Head of caudate nucleus (tissue), 42 donors: ENCODE data around the gene MAP3K3.

Source experiments
- DNase-seq, 42 donors: peaks; one replicate each; pipeline versions ENCODE4 v3.0.0 to v3.0.0-alpha.2; 2020 to 2021; ENCODE audit warnings: mixed read lengths in 7 of 42
- intact Hi-C: fragments of 100-400 bp; cut with DNase I; formaldehyde crosslinking; loops from one replicate; pipeline ENCODE4 v1.15.0; 2022

MAP3K3 gene

GRCh38 chr17:63645775-63646487, 23.7 kb downstream of the MAP3K3 start:
- no peak for DNase-seq

GRCh38 chr17:63646488-63646806, 24.2 kb downstream of the MAP3K3 start:
- intact Hi-C loops, result no loop called here
- no peak for DNase-seq

More at GRCh38 chr17:63645775-63646487, 23.7 kb downstream of the MAP3K3 start:
- intact Hi-C loops, result no loop called here

- intact Hi-C loops, result no loop called here
- DNase-seq, result no peak
Measured at GRCh38 chr17:63647065-63647725, 25.0 kb downstream of the MAP3K3 start.

- no peak for DNase-seq
- intact Hi-C loops, result no loop called here
Measured at GRCh38 chr17:63647936-63648335, 25.7 kb downstream of the MAP3K3 start.

- DNase-seq, result peak in 12 of 42 donors; percentile 9 to 53 (median 20)
- intact Hi-C loops, result no loop called here
Measured at GRCh38 chr17:63649813-63650212, 27.6 kb downstream of the MAP3K3 start.

- no peak for DNase-seq
- intact Hi-C loops, result no loop called here
Measured at GRCh38 chr17:63652106-63652505, 29.9 kb downstream of the MAP3K3 start.

- intact Hi-C loops, result no loop called here
- DNase-seq, result no peak
Measured at GRCh38 chr17:63653050-63653449, 30.8 kb downstream of the MAP3K3 start.

GRCh38 chr17:63657786-63658185, 35.6 kb downstream of the MAP3K3 start:
- no peak for DNase-seq
- intact Hi-C loops, result no loop called here

- intact Hi-C loops, result no loop called here
Measured at GRCh38 chr17:63658366-63658765, 36.1 kb downstream of the MAP3K3 start.

GRCh38 chr17:63659850-63660249, 37.6 kb downstream of the MAP3K3 start:
- DNase-seq, result no peak

More at GRCh38 chr17:63658366-63658765, 36.1 kb downstream of the MAP3K3 start:
- no peak for DNase-seq

GRCh38 chr17:63665527-63666214, 43.5 kb downstream of the MAP3K3 start:
- intact Hi-C loops, result no loop called here
- DNase-seq, result peak in 9 of 42 donors; percentile 5 to 38 (median 17)

More at GRCh38 chr17:63659850-63660249, 37.6 kb downstream of the MAP3K3 start:
- intact Hi-C loops, result no loop called here

- intact Hi-C loops, result no loop called here
- DNase-seq, result no peak
Measured at GRCh38 chr17:63672856-63673255, 50.6 kb downstream of the MAP3K3 start.

GRCh38 chr17:63675231-63675606, 53.0 kb downstream of the MAP3K3 start:
- DNase-seq, result no peak
- intact Hi-C loops, result no loop called here

- DNase-seq, result peak in 22 of 42 donors; percentile 27 to 81 (median 54)
Measured at GRCh38 chr17:63675607-63676546, 53.7 kb downstream of the MAP3K3 start.

GRCh38 chr17:63676584-63676983, 54.4 kb downstream of the MAP3K3 start:
- DNase-seq, result no peak
- intact Hi-C loops, result no loop called here

More at GRCh38 chr17:63675607-63676546, 53.7 kb downstream of the MAP3K3 start:
- intact Hi-C loops, result no loop called here

- intact Hi-C loops, result no loop called here
- no peak for DNase-seq
Measured at GRCh38 chr17:63679214-63679613, 57.0 kb downstream of the MAP3K3 start.

- intact Hi-C loops, result no loop called here
- no peak for DNase-seq
Measured at GRCh38 chr17:63680700-63681099, 58.5 kb downstream of the MAP3K3 start.

GRCh38 chr17:63681530-63681929, 59.3 kb downstream of the MAP3K3 start:
- intact Hi-C loops, result no loop called here

GRCh38 chr17:63682441-63682840, 60.2 kb downstream of the MAP3K3 start:
- intact Hi-C loops, result no loop called here
- DNase-seq, result no peak

More at GRCh38 chr17:63681530-63681929, 59.3 kb downstream of the MAP3K3 start:
- DNase-seq, result peak in 1 of 42 donors; percentile 62
